Suprapubic skin (tissue), 4 donors: ENCODE results near the gene PIP5K1B.

ENCODE experiments used
- CTCF ChIP-seq, 2 donors: fragments of 200-600 bp in 1 of 2; fragments of 450-650 bp in 1 of 2; sonication (generic) in 1 of 2; IDR thresholded peaks; one replicate each; pipeline ENCODE4 v1.5.1; 2016 to 2019; ENCODE audit warnings: antibody characterized with exemption in 2 of 2, mild to moderate bottlenecking in 1 of 2, moderate library complexity in 1 of 2
- EP300 ChIP-seq: sonication (generic); formaldehyde crosslinking; IDR thresholded peaks from one replicate; pipeline ENCODE4 v1.6.1; 2017; ENCODE audit warnings: antibody characterized with exemption
- POLR2A ChIP-seq, 2 donors: fragments of 450-650 bp; IDR thresholded peaks; one replicate each; pipeline ENCODE4 v1.6.1; 2017; ENCODE audit warnings: antibody characterized with exemption in 2 of 2, mild to moderate bottlenecking in 2 of 2, moderate library complexity in 2 of 2
- POLR2AphosphoS5 ChIP-seq, 3 donors: sonication (generic); formaldehyde crosslinking; IDR thresholded peaks; one replicate each; pipeline ENCODE4 v1.6.1; 2017; ENCODE audit warnings: antibody characterized with exemption in 3 of 3

GRCh38 chr9:68933434-68934328, 228.6 kb downstream of the PIP5K1B start:
- TF ChIP-seq CTCF (IDR thresholded peaks at IDR 0.05) (no peak), POLR2A (IDR thresholded peaks at IDR 0.05) (no peak), EP300 (no peak), POLR2AphosphoS5 (IDR thresholded peaks at IDR 0.05) (no peak)
